HG03571 (cell line): Measurements from ENCODE around the gene SGK1.
"Not testable (repeated sequence)": the region's sequence is repeated elsewhere in the genome, so short reads cannot be mapped to it uniquely, and the experiment has no call there.

Source experiments
- ATAC-seq: cut with Tn5 transposase; IDR thresholded peaks from one replicate; pipeline ENCODE4 v1.9.1; 2021; ENCODE audit not compliant: unreplicated experiment

SGK1 gene

GRCh38 chr6:134307075-134307474, 10.8 kb downstream of the SGK1 start:
- ATAC-seq = no peak

GRCh38 chr6:134304381-134304780, 13.5 kb downstream of the SGK1 start:
- ATAC-seq = not testable (repeated sequence)

DNA sequence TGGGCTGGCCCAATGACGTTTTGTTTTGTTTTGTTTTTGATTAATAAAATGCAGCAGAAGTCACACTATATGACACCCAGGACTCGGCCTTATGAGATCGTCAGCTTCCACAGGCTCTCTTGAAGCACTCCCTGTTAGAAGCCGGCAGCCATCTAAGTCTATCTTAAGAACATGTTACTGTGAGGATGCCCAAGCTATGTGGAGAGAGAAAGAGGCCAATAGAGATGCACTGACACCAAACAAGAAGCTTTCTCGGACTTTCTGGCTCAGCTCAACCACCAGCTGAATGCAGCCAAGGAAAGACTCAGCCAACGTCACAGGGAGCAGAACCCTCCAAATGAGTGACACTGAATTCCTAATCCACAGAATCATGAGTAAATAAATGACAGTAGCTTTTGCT, 14.0 kb downstream of the SGK1 start:
- ATAC-seq = no peak

- no peak for ATAC-seq
These were observed 18.7 kb downstream of the SGK1 start for GRCh38 chr6:134299236-134299635.

GRCh38 chr6:134296762-134297161, 21.1 kb downstream of the SGK1 start:
- no peak for ATAC-seq

DNA sequence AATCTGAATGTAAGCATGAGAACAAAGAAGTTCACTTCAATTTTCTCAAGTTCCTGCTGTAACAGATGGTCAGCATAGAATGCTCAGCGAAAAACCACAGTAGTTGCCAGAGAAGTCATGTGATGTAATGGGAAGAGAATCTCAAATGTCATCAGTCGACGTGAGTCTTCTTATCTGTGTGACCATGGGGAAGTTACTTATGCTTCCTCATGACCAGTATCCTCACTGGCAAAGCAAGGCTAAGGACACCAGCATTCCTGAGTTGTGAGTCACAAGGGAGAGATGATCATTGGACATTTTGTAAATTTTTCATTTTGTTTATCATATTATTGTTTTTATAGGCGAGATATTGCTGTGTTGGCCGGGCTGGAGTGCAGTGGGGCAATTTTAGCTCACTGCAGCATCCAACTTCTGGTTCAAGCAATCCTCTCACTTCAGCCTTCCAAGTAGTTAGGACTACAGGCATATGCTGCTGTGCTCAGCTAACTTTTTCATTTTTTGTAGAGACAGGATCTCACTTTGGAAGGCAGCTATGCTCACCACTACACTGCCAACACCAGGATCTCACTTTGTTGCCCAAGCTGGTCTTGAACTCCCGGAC, 21.9 kb downstream of the SGK1 start:
- no peak for ATAC-seq

DNA sequence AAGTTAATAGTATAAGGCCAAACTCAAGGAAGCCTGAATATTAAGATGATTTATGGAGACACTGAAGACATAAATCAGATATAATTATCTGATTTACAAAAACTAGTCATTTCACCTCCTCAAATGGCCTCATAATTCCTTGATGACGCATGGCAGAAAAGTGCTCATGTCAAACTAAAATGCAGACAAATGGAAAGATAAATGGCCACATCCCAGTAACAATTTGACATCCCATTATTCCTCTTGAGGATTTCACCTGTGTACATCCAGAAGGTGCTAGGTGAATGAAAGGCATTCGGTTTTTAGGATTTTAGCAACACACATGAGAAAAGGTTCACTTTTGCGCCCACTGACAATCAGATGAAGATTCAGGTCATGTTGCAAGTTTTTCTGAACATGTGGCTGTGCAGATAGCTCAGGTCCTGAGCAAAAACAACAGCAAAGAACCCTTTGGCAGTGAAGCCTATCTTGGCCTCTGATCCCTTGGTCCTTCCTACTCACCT, 24.2 kb downstream of the SGK1 start:
- ATAC-seq = no peak

GRCh38 chr6:134291156-134291555, 26.8 kb downstream of the SGK1 start:
- ATAC-seq = no peak

- ATAC-seq = no peak
These were observed 28.7 kb downstream of the SGK1 start for GRCh38 chr6:134289204-134289575.

- no peak for ATAC-seq
These were observed 29.2 kb downstream of the SGK1 start for GRCh38 chr6:134288538-134289203.

GRCh38 chr6:134287859-134288537, 29.9 kb downstream of the SGK1 start:
- no peak for ATAC-seq

- no peak for ATAC-seq
These were observed 35.1 kb downstream of the SGK1 start for GRCh38 chr6:134282816-134283215.

GRCh38 chr6:134281388-134281787, 36.5 kb downstream of the SGK1 start:
- ATAC-seq = no peak

DNA sequence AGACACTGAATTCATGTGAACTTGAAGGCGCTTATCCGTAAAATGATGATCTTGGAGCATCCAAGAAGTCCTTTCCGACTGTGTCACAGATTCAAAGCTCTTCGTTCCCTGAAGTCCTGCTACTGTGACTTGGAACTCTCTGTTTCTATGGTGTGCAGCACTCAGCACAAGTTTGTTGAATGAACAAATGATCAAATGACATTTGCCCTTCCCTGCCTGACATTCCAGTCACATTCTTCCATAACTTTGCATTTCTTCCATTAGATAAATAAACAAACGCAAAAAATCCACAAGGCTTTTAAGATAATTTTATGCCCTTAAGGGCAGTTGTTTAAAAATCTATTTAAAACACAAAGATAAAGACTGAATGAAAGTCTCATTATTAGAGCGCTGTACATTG, 39.9 kb downstream of the SGK1 start:
- no peak for ATAC-seq

DNA sequence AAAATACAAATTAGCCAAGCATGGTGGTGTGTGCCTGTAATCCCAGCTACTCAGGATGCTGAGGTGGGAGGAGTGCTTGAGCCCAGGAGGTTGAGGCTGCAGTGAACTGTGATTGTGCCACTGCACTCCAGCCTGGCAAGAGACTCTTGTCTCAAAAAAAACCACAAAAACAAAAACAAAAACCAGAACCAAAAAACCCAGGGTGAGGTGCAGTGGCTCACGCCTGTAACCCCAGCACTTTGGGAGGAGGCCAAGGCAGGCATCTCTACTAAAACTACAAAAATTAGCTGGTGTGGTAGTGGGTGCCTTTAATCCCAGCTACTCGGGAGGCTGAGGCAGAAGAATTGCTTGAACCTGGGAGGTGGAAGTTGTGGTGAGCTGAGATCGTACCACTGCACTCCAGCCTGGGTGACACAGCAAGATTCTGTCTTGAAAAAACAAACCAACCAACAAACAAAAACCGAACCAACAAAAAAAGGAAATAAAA, 41.0 kb downstream of the SGK1 start:
- not testable (repeated sequence) for ATAC-seq

- no peak for ATAC-seq
These were observed 45.5 kb downstream of the SGK1 start for GRCh38 chr6:134272374-134272773.

DNA sequence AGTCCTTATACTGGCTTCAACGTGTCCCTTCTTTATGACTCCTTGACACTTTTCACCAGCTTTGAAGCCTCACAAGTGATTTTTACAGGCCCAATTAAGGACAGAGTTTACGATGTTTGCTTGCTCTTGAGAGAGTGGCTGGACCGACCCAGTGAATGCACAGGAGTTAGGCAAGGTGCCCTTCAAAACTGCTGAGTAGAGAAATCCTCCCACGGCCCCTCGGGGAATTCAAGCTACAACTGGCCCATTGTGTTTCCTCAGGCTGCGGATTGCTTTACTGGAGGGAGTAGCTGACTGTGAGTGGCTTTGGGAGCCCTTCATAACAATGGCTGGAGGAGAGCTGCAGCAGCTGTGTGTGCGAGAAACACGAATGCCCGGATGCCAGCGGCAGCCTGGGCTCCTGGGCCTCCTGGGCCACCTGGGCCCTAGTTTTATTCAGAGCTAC, 50.0 kb downstream of the SGK1 start:
- ATAC-seq = no peak

DNA sequence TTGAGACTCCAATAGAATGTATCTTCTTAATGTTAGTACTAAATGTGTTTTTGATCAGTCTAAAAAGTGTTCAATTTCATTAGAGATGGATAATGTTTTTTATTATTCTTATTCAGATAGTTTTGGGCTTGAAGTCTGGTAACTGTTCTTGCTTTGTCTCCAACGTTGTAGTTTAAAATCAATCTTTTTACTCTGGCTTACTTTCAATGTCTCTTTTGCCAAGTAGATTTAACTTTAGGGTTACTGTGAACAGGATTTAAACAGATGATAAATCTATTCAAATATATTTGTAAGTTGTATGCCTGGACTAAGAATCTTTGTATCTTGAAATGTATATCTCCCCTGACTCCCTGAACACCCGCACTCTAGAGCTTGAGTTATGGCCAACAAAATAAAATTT, 51.1 kb downstream of the SGK1 start:
- no peak for ATAC-seq

DNA sequence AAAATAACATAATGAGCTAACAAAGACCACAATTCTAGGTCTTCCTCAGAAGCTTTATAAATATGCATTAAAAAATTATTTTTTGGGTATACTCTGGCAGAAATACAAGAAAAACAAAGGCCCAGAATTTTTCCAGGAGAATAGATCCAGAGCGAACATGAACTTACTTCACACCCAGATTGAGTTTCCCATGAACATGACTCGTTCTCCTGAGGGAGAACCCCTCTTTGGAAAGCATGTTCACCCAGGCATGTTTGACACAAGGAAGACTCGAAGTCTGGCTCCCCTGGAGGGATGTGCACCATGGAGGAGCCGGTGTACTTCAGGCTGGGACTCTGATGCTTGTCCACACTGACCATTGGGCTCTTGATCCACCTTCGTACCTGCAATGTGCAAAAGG, 56.1 kb downstream of the SGK1 start:
- ATAC-seq = no peak

DNA sequence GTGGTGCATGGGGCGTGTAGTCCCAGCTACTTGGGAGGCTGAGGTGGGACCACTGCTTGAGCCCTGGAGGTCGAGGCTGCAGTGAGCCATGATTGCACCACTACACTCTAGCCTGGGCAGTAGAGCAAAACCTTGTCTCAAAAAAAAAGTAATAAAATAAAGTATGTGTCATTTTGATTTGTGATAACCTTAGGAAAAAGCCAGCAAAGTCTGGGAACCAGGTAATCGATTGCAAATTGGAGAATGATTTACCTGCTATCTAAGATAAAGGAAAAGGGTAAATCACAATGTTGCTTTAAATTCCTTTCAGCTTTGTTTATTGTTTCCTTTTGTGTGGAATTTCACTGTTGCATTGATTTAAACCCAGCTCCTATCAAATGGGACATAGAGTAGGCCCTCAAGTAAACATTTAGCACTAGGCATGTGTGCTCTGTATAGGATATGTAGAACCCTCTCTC, 59.0 kb downstream of the SGK1 start:
- ATAC-seq = no peak

DNA sequence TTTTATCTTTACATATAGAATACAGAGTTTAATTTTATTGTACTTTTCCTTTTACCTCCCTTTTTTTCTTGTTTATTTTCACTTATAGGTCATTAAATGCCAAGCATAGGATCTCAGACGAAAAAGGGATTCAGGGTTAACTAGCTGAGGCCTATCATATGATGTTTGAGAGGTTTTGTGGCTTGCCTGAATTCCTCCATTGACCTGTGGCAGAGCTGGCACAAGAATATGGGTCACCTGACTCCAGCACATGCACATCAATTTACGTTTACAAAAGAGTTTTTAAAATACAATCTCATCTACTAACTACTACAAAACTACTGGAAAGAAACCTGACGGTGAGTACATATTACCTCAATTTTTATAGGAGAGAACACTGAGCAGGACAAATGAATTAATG, 60.4 kb downstream of the SGK1 start:
- ATAC-seq = no peak

GRCh38 chr6:134256862-134257261, 61.0 kb downstream of the SGK1 start:
- no peak for ATAC-seq
